ENCODE measurements around the gene BAIAP3.
A peak's percentile ranks its signal among the peaks of the same experiment; 100 is the strongest.

The BAIAP3 gene

GRCh38 chr16:1287982-1288670 lies 45.3 kb upstream of the BAIAP3 start:
- H3K27me3 Mint-ChIP-seq (ENCODE audit: low read depth, poor library complexity): peaks cover 61% of the 10 kb centered on the region
- H3K4me1 Mint-ChIP-seq: peaks cover 65% of the 10 kb centered on the region
- peak overlapping the region; percentile 62 for H3K4me3 Mint-ChIP-seq
- no peaks in the 10 kb centered on the region for H3K9me3 Mint-ChIP-seq
- DNase-seq: no peak
- no peak for TF ChIP-seq CTCF (IDR thresholded peaks at IDR 0.05)
- H3K27ac Mint-ChIP-seq: no peak overlapping the region
- no peaks in the 10 kb centered on the region for H3K36me3 Mint-ChIP-seq (ENCODE audit: low read depth)

- no peak overlapping the region for H3K4me3 Mint-ChIP-seq
- peaks cover 65% of the 10 kb centered on the region for H3K4me1 Mint-ChIP-seq
- H3K27me3 Mint-ChIP-seq (ENCODE audit: low read depth, poor library complexity): peaks cover 65% of the 10 kb centered on the region
- no peaks in the 10 kb centered on the region for H3K36me3 Mint-ChIP-seq (ENCODE audit: low read depth)
- H3K9me3 Mint-ChIP-seq: no peaks in the 10 kb centered on the region
- H3K27ac Mint-ChIP-seq: no peak overlapping the region
- TF ChIP-seq CTCF (IDR thresholded peaks at IDR 0.05): no peak
- no peak for DNase-seq
Measured at GRCh38 chr16:1288813-1289476, 44.5 kb upstream of the BAIAP3 start.

GRCh38 chr16:1289477-1289866 lies 44.0 kb upstream of the BAIAP3 start:
- peak overlapping the region; percentile 58 for H3K4me3 Mint-ChIP-seq
- no peak overlapping the region for H3K27ac Mint-ChIP-seq
- no peaks in the 10 kb centered on the region for H3K36me3 Mint-ChIP-seq (ENCODE audit: low read depth)
- peaks cover 65% of the 10 kb centered on the region for H3K4me1 Mint-ChIP-seq
- DNase-seq: no peak
- no peak for TF ChIP-seq CTCF (IDR thresholded peaks at IDR 0.05)
- no peaks in the 10 kb centered on the region for H3K9me3 Mint-ChIP-seq
- peaks cover 65% of the 10 kb centered on the region for H3K27me3 Mint-ChIP-seq (ENCODE audit: low read depth, poor library complexity)

GRCh38 chr16:1290063-1290501 lies 43.4 kb upstream of the BAIAP3 start:
- Mint-ChIP-seq H3K27me3 (ENCODE audit: low read depth, poor library complexity) (peaks cover 65% of the 10 kb centered on the region), H3K9me3 (no peaks in the 10 kb centered on the region), H3K36me3 (ENCODE audit: low read depth) (no peaks in the 10 kb centered on the region), H3K4me3 (peak overlapping the region; percentile 58), H3K27ac (no peak overlapping the region), H3K4me1 (peaks cover 71% of the 10 kb centered on the region)
- DNase-seq: no peak
- TF ChIP-seq CTCF (IDR thresholded peaks at IDR 0.05): no peak

- H3K4me3 Mint-ChIP-seq: peak overlapping the region; percentile 49
- no peaks in the 10 kb centered on the region for H3K9me3 Mint-ChIP-seq
- H3K27ac Mint-ChIP-seq: peak overlapping the region; percentile 83
- peaks cover 70% of the 10 kb centered on the region for H3K4me1 Mint-ChIP-seq
- H3K36me3 Mint-ChIP-seq (ENCODE audit: low read depth): no peaks in the 10 kb centered on the region
- peaks cover 65% of the 10 kb centered on the region for H3K27me3 Mint-ChIP-seq (ENCODE audit: low read depth, poor library complexity)
- no peak for TF ChIP-seq CTCF (IDR thresholded peaks at IDR 0.05)
- DNase-seq: no peak
Measured at GRCh38 chr16:1290860-1291575, 42.4 kb upstream of the BAIAP3 start.
